EH (cell line): ENCODE measurements around the gene ERCC1.

ENCODE experiments used
- DNase-seq: peaks from one replicate; pipeline ENCODE4 v3.0.0-alpha.2; 2015; ENCODE audit warnings: low read depth

ERCC1 gene

DNA sequence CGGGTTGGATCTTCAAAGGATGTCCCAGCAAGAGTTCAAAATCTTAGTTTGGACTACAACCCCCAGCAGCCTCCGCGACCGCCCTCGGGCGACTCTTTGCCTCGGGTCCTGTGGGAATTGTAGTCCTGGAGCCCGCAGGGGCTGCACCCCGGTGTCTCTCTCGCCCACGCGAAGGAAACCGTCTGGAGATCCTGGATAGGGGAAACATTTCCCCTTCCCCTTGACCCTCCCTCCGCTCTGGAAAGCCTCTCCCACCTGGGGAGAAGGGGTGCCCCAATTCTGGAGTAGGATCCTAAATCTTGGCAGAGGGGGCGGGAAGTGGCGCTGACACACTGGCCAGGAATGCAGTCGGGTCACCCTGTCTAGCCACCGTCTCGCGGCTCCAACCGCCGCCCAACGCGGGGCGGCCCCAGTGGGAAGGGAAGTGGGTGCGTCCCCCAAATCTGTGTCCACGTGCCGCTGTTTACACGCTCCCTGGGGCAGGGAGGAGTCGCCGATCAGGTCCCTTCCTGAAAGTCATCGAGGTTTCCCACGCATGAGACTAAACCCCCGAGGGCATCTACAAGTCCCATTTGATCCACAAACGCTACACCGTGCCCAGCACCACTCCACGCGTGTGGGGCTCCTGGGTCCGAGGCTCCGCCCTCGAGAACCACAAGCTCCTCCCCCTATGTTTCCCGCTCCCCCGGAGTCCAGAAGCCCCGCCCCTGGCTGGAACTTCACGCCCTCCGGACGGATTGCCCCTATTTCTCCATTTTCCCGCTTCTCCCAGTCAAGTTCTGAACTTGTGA lies 18.1 kb downstream of the ERCC1 start:
- DNase-seq: peak; percentile 94

DNA sequence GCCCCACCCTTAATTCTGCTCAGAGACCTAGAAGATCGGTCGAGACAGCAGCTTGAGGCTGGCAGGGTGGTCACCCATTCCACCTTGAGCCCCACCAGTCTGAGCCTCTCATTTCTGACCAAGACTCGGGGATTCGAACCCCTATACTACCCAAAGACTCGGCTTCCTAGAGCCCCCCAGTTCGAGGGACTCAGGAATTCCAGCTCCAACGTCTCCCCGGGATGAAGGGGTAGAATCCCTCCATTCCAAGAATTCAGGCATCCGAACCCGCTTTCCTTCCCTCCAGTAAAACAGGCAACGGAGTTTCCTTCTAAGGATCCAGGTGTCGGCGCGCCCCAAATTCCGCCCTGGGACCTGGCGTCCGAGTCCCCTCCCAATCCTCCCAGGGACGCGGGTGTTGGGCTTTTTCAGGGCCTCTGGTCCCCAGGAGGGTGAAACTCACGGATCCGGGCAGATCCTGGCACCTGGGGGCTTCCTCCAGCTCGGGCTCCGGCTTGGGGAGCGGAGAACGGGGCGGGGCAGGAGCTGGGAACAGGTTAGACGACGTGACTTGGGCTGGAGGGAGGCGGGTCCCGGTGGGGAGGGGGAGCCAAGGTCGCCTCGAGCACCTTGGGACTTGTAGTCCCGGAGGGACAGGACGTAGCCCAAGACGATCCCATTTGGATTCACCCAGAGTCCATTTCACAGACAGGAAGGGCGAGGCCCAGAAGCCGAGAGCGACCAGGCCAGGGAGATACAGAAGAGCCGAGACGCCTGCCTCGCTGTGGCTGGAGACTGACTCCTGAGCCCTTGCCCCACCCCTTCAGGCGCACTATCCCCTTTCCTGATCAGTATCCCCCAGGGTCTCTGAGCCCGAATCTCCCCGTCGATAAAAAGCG lies 18.9 kb downstream of the ERCC1 start, which contains the start of gene PPP1R13L:
Gene PPP1R13L (minus strand): TSS at position 513 of the 878 bp plus-strand sequence. CDS start 6,751 bp downstream, outside the sequence.
- peak; percentile 89 for DNase-seq

GRCh38 chr19:45403781-45404556 lies 19.7 kb downstream of the ERCC1 start:
- peak; percentile 63 for DNase-seq

GRCh38 chr19:45403272-45403671 lies 20.4 kb downstream of the ERCC1 start:
- DNase-seq: peak; percentile 46

DNA sequence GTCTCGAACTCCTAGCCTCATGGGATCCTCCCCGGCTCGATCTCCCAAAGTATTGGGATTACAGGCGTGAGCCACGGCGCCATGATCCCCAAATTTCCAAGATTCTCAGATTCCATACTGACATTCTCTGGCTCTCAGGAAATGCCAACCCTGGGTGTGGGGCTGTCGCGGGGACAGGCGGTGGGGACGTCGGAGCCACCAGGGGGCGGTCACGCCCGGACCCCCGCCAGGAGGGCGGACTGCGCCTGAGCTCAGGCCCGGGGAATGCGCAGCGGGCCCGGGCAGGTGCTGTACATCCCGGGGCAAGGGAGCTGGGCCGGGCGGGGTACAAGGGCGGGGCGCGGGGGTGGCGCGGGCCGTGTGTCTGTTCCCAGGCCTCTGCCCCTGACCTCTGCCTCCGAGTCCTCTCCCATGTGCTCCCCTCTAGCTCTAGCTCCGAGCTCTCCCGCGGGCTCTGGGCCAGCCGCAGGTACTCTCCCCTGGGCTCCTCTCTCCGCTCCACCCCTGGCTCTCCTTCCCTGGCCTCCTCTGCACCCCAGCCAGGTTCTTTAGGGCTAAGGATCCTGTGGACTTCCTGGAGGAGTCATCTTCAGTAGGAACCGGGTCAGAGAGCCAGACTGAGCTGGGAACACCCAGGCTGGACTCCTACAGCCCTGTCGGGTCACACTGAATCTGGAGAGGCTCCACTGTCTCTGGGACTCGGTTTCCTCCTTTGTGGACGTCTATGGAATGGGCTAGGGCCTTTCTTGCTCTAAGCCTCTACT lies 21.2 kb downstream of the ERCC1 start:
- DNase-seq: peak; percentile 65

DNA sequence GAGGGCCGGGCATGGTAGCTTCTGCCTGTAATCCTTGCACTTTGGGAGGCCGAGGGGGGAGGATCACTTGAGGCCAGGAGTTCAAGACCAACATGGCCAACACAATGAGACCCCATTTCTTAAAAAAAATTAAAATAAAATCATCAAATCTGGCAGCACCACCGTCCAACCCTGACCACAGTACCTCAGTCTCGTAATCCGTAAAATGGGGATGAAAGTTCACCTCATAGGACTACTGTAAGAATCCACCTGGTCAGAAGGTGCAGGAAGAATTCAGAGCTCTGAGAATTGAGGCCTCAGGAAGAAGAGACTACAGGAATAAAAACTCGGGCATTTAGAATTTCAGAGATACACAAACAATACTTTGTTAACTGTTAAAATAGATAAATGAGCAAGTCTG lies 21.9 kb downstream of the ERCC1 start:
- DNase-seq: no peak

DNA sequence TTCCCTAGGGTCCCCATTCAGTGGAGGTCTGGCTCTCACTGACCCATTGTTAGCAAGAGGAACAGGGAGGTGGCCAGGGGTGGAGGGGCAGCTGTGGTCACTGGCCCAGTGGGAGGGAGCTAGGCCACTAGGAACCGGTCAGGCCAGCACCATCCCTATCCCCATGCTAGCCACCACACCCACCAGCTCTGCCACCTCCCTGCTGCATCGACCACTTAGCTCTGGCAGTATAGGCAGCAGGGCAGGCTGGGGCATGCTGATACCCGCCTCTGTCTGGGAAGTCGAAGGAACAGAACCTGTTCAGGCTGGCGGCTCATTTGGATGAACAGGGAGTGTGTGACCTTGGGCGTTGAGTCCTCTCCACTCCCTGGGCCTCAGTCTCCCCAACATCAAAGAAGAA lies 23.5 kb downstream of the ERCC1 start:
- no peak for DNase-seq

- DNase-seq: no peak
Observed at GRCh38 chr19:45395821-45396617, 27.7 kb downstream of the ERCC1 start.

DNA sequence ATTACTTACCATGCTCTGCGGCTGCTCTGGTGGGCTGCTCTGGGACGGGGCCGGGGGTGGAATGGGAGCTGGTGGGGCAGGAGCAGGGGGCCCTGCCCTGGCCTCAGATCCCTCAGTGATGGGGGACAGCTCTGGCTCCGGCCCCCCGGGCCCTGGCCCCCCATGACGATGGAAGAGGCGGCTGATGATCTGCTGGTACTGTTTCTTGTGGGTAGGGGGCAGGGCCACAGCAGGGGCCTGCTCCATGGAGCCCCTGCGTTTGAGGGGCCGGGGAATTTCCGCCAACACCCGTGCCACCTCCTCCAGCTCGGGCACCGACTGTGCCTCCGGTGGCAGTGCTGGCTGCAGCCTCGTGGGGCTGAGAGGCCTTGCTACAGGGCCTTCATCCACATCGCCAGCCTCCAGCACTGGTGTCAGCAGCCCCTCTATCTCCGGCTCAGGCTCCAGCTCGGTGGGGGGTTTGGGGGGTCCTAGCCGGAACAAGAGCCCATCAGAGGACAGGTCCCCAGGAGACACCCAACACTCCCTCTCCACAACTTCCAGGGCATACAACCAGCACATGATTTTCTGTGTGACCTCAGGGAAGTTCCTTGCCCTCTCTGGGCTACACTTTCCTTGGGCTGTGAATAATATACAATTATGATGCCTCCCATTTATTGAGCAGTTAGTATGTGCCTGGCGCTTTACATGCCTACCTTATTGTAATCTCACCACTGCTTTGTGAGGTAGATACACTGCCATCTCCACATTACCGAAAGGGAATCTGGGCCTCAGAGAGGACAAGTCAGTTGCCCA lies 31.6 kb downstream of the ERCC1 start:
- no peak for DNase-seq

DNA sequence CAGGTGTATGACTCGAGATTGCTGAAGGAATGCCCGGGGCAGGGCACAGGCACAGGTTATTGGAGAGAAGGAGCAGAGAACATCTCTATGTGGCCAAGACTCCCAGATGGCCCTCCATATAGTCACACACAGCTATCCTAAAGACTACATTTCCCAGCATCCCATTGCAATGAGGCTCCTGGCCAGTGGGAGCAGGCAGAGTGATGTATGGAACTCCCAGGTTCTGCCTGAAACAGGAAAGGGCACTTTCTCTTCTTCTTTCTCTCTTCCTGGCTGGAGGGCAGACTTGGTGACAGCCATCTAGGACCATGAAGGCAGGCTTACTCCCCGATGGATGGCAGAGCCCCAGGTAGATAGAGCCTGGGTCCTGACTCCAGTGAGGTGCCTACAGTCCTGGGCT lies 32.4 kb downstream of the ERCC1 start:
- peak; percentile 48 for DNase-seq

DNA sequence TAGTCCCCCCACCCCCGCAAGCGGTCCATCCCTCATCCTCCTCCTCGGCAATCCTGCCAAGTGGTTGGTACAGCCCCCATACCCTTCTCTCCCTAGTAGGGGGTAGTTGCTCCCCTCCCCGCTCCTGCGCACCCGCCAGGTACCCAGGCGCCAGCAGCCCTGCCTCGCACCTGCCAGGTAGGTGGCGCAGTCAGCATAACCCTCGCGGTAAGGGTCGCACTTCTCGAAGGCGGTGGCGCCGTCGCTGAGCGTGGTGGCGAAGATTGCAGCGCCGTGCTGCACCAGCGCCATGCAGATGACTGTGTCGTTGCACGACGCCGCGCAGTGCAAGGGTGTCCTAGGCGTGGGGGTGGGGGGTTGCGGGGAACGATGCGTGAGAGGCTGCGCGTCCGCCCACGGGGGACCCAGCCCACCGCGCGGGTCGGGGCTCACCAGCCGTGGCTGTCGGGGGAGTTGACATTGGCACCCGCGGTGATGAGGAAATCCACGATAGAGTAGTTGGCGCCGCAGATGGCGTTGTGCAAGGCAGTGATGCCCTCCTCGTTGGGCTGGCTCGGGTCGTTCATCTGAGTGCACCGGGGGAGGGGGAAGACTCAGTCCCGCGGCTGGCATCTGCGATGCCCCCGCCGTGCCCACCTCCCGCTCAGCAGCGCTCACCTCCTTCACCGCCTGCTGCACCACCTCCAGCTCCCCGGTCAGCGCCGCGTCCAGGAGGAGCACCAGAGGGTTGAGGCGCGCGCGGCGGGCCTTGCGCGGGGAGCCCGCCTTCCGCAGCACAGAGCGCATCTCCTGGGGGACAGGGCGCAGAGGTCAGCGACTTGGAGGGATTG lies 38.1 kb downstream of the ERCC1 start:
- no peak for DNase-seq

DNA sequence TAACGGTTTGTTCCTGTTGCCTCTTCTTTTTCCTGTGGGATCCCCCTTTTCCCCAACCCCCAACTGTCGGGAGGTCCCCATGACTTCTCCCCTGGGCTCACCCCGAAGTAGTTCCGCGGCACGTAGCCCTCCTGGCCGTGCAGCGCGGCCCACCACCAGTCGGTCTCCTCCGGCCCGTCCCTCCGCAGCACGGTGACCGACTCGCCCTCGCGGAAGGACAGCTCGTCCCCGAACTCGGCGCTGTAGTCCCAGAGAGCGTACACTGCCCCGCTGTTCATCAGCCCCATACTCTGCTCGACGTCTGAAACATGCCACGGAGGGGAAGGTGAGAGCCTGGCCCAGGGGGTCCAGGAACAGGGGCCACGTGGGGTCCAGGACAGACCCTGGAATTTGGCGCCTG lies 41.3 kb downstream of the ERCC1 start:
- no peak for DNase-seq

GRCh38 chr19:45380107-45380506 lies 43.6 kb downstream of the ERCC1 start:
- DNase-seq: no peak

DNA sequence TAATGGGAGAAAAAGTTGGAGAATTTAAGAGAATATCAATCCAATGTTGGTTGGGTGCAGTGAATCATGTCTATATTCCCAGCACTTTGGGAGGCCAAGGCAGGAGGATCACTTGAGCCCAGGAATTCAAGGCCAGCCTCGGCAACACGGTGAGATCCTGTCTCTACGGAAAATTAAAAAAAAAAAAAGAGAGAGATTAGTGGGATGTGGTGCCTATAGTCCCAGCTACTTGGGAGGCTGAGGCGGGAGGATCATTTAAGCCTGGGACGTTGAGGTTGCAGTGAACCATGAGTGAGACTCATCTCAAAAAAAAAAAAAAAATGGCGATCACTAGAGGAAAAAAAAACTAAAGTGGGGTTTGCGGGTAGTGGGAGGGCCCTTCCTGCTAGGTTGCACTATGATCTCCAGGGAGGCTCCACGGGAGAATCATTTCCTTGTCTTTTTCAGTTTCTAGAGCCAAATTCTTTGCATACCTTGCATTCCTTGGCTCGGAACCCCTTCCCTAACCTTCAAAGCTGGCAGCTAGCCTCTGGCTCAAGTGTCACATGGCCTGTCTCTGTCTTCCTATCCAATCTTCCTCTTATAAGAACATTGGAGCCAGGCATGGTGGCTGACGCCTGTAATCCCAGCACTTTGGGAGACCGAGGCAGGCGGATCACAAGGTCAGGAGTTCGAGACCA lies 47.5 kb downstream of the ERCC1 start:
- peak; percentile 99 for DNase-seq

- DNase-seq: peak; percentile 97
Observed at GRCh38 chr19:45370410-45371204, 53.1 kb downstream of the ERCC1 start, which contains the start of gene ERCC2. Gene ERCC2, minus strand, starts transcription at chr19:45370573. Its CDS starts 33 bp downstream, at chr19:45370540.

GRCh38 chr19:45368737-45369340 lies 54.9 kb downstream of the ERCC1 start:
- DNase-seq: peak; percentile 29

DNA sequence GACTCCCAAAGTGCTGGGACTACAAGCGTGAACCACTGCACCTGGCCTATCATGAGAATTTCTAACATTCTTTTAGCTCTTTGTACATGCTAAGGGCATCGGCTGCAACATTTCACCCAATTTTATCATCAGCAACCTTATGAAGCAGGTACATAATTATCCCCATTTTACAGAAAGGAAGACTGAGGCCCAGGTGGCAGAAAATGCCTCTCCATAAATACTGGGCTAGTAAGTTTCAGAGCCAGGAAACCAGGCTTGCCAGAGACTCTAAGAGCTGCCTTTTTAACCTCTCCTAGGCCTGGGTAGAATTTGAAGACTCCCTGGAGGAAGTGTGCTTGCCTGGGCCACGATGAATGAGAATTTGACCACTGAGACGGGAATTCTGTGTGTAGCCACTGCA lies 55.6 kb downstream of the ERCC1 start:
- no peak for DNase-seq
